GM12801 (cell line): ENCODE results near the gene CARS2.

Source experiments
- CTCF ChIP-seq: IDR thresholded peaks from one replicate; pipeline ENCODE4 v1.5.1; 2011; ENCODE audit warnings: control low read depth; ENCODE audit not compliant: insufficient read length; ENCODE audit errors: extremely low read depth

CARS2 gene

DNA sequence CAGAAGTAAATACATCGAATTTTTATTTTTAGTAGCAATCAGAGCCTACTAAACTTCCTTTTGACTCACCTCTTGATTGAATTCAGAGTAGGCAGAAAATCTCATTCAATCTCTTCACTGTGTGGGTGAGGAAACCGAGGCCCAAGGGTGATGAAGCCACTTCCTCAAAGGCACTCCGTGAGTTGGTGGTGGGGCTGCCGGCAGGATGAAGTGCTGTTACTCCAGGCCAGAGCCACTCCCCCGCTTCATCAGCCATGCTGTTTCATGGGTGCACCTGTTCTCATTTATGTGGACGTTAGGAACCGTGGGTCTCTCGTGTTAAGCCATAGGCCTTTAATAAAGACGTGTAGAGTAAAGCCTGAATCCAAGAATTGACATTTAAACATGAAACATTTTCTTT lies 20.8 kb upstream of the CARS2 start:
- no peak for TF ChIP-seq CTCF

DNA sequence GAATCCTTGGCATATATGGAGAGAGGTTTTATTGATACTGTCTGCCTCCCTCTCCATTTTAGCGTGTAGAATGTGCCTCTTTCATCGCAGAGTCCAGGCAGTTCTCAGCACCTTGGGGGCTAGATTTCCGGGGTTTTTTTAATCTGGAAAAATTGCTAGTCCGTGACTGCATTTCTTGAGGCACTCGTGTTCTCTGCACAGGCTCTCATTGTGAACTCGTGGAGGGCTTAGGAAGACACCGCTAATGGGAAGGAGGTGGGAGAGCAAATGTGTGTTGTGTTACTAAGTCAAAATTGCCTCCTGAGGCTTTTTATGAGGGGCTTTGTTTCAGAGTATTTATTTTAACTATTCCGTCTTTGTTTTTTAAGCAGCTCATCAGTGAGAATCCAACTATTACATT lies 17.7 kb upstream of the CARS2 start:
- TF ChIP-seq CTCF: no peak

DNA sequence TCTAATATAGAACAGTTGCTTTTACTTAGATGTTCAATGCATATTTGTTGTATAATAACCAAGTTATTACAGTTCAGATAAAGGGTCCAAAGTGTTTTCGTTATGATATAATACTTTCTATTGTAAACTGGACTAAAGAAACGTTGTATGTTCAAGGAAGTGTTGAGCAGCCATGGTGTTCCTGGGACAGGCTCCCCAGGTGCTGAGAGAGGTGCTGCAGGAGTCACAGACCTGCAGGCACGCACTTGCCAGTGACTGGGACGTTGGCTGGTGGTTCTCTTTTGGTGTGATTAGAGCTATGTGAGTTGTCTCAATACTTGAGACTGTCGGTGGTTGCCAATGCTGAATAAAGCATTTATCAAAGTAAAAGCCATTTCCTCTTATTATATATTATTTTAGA lies 17.1 kb upstream of the CARS2 start:
- TF ChIP-seq CTCF: no peak

GRCh38 chr13:110719036-110719710 lies 13.3 kb upstream of the CARS2 start:
- TF ChIP-seq CTCF: no peak

DNA sequence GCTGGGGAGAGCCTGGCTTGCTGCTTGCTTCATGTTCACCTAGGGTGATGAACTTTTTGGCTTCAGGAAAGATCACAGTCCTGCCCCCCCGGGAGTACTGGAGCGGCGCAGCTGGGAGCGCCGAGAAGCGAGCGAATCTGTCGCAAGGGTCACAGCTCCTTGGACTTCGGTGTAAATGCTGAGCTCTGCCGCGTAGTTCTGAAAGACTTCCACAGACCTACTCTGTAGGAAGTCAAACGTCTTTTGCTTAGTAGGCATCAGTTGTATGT lies 10.3 kb upstream of the CARS2 start:
- TF ChIP-seq CTCF: no peak

DNA sequence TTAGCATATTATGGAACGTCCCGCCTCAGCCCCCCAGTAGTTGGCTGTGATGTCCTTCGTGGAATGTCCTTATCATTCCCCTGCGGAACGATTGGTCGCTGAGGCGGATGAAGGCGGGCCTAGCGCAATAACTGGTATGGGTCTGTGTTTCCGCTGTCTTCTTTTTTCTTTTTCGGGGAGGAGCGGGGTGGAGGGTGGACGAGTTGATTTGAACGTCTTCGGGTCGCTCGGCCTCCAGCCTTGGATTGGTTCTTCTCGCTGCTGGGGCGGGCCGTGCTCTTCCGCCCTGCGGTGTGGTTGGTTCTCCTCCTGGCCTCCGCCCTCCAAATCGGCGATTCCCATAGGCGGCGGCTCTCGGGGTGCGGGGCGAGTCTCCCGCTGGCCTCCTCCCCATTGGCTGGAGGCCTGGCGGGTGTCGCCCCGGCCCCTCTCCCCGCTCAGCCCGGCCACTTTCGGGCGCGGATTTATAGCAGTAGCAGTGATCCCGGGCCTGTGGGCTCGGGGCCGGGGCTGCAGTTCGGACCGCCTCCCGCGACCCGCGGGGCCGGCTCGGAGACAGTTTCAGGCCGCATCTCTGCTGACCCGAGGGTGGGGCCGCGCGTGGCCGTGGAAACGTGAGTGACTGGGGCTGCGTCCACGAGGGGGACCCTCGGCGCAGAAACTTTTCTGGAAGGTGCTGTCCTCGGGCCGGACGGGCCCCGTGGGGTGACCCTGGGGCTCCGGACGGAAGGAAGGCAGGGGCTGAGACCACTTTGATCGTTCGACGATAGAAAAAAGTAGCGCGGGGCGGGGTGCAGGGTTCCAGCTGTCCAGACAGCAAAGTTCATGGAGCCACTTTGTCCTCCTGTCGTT lies 9.7 kb upstream of the CARS2 start:
- TF ChIP-seq CTCF: no peak

DNA sequence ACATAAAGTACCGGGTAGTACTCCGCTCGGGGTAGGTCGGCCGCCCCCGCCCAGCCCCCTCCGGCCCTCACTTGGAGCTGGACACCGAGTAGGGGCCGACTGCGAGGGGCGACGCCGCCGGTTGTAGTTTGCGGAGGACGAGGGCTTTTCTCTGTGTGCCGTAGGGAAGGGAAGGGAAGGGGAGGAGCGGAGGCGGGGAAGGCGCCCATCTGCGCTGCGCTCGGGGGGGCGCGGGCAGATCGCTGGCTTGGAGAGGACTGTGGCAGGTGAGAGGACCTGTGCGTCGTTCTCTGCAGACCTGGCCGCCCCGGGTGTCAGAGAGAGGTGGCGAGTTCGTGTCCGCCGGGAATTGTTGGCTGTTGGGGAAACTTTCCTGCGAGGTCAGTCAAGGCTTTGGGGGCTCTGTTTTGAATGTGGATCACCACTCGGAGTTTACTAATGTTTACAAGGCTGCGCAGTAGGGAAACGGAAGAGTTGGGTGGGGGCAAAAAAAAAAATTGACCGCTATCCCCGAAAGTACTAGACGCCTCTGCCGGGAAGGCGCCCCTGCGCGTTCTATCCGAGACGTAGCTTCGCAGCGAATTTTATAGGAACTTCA lies 9.0 kb upstream of the CARS2 start:
- TF ChIP-seq CTCF: no peak
